HEK293 (cell line): Measurements from ENCODE around the gene TRIM27.

Experiments
- BCL11A ChIP-seq: fragments of 450-650 bp; formaldehyde crosslinking; IDR thresholded peaks from 2 replicates; pipeline ENCODE4 v1.5.1; 2016; ENCODE audit warnings: low read depth, missing biosample characterization, missing genetic modification characterization
- HOXA7 ChIP-seq: sonication (generic); formaldehyde crosslinking; IDR thresholded peaks from 2 replicates; pipeline ENCODE4 v1.8.1; 2022; ENCODE audit warnings: missing genetic modification reagents, borderline replicate concordance
- KLF10 ChIP-seq: fragments of 450-650 bp; IDR thresholded peaks from 2 replicates; pipeline ENCODE4 v1.5.1; 2018; ENCODE audit warnings: missing biosample characterization, mild to moderate bottlenecking, missing genetic modification characterization
- KLF7 ChIP-seq: fragments of 450-650 bp; formaldehyde crosslinking; IDR thresholded peaks from 2 replicates; pipeline ENCODE4 v1.5.1; 2016; ENCODE audit warnings: missing biosample characterization, missing genetic modification characterization, borderline replicate concordance
- KLF8 ChIP-seq: fragments of 450-650 bp; formaldehyde crosslinking; IDR thresholded peaks from 2 replicates; pipeline ENCODE4 v1.5.1; 2016; ENCODE audit warnings: missing biosample characterization, missing genetic modification characterization
- KLF9 ChIP-seq: fragments of 450-650 bp; formaldehyde crosslinking; IDR thresholded peaks from 2 replicates; pipeline ENCODE4 v1.5.1; 2016; ENCODE audit warnings: missing biosample characterization, missing genetic modification characterization, low read depth
- SCRT2 ChIP-seq: fragments of 450-650 bp; formaldehyde crosslinking; IDR thresholded peaks from 2 replicates; pipeline ENCODE4 v1.5.1; 2016; ENCODE audit warnings: missing biosample characterization, missing genetic modification characterization
- SP3 ChIP-seq: fragments of 450-650 bp; formaldehyde crosslinking; IDR thresholded peaks from 2 replicates; pipeline ENCODE4 v1.5.1; 2016; ENCODE audit warnings: missing biosample characterization, missing genetic modification characterization
- YY1 ChIP-seq: fragments of 450-650 bp; formaldehyde crosslinking; IDR thresholded peaks from 2 replicates; pipeline ENCODE4 v1.5.1; 2018; ENCODE audit warnings: missing biosample characterization, missing genetic modification characterization
- ZBTB48 ChIP-seq: fragments of 450-650 bp; formaldehyde crosslinking; IDR thresholded peaks from 2 replicates; pipeline ENCODE4 v1.5.1; 2016; ENCODE audit warnings: missing biosample characterization, missing genetic modification characterization
- ZFP37 ChIP-seq: fragments of 450-650 bp; formaldehyde crosslinking; IDR thresholded peaks from 2 replicates; pipeline ENCODE4 v1.5.1; 2016; ENCODE audit warnings: missing biosample characterization, missing genetic modification characterization
- ZIC2 ChIP-seq: fragments of 450-650 bp; formaldehyde crosslinking; IDR thresholded peaks from 2 replicates; pipeline ENCODE4 v1.5.1; 2016; ENCODE audit warnings: missing biosample characterization, missing genetic modification characterization
- ZNF155 ChIP-seq: fragments of 450-650 bp; formaldehyde crosslinking; IDR thresholded peaks from 2 replicates; pipeline ENCODE4 v1.5.1; 2016; ENCODE audit warnings: missing biosample characterization, missing genetic modification characterization
- ZNF239 ChIP-seq: fragments of 450-650 bp; formaldehyde crosslinking; IDR thresholded peaks from 2 replicates; pipeline ENCODE4 v1.5.1; 2016; ENCODE audit warnings: missing biosample characterization, missing genetic modification characterization
- ZNF302 ChIP-seq: fragments of 450-650 bp; formaldehyde crosslinking; IDR thresholded peaks from 2 replicates; pipeline ENCODE4 v1.5.1; 2016; ENCODE audit warnings: missing biosample characterization, missing genetic modification characterization, low read depth
- ZNF311 ChIP-seq: fragments of 450-650 bp; formaldehyde crosslinking; IDR thresholded peaks from 2 replicates; pipeline ENCODE4 v1.5.1; 2017; ENCODE audit warnings: missing biosample characterization, missing genetic modification characterization, borderline replicate concordance
- ZNF324 ChIP-seq: fragments of 450-650 bp; formaldehyde crosslinking; IDR thresholded peaks from 2 replicates; pipeline ENCODE4 v1.5.1; 2016; ENCODE audit warnings: missing biosample characterization, missing genetic modification characterization
- ZNF488 ChIP-seq: fragments of 450-650 bp; formaldehyde crosslinking; IDR thresholded peaks from 2 replicates; pipeline ENCODE4 v1.5.1; 2016; ENCODE audit warnings: missing biosample characterization, missing genetic modification characterization
- ZNF560 ChIP-seq: fragments of 450-650 bp; formaldehyde crosslinking; IDR thresholded peaks from 2 replicates; pipeline ENCODE4 v1.5.1; 2017; ENCODE audit warnings: missing biosample characterization, missing genetic modification characterization, borderline replicate concordance
- ZNF561 ChIP-seq: fragments of 450-650 bp; IDR thresholded peaks from 2 replicates; pipeline ENCODE4 v1.5.1; 2018; ENCODE audit warnings: missing biosample characterization, missing genetic modification characterization, borderline replicate concordance
- ZNF596 ChIP-seq: fragments of 450-650 bp; IDR thresholded peaks from 2 replicates; pipeline ENCODE4 v1.5.0; 2018; ENCODE audit warnings: missing biosample characterization, mild to moderate bottlenecking, missing genetic modification characterization, moderate library complexity
- ZNF639 ChIP-seq: fragments of 450-650 bp; formaldehyde crosslinking; IDR thresholded peaks from 2 replicates; pipeline ENCODE4 v1.5.1; 2016; ENCODE audit warnings: missing biosample characterization, missing genetic modification characterization
- ZNF76 ChIP-seq: fragments of 450-650 bp; formaldehyde crosslinking; IDR thresholded peaks from 2 replicates; pipeline ENCODE4; 2016; ENCODE audit warnings: low read depth, missing biosample characterization, missing genetic modification characterization, borderline replicate concordance
- TF ChIP-seq, protein P1 (sequence below): fragments of 450-650 bp; formaldehyde crosslinking; IDR thresholded peaks from 2 replicates; pipeline ENCODE4 v1.5.1; 2016; ENCODE audit warnings: missing biosample characterization, missing genetic modification characterization
- TF ChIP-seq, protein P2 (sequence below): fragments of 450-650 bp; formaldehyde crosslinking; IDR thresholded peaks from 2 replicates; pipeline ENCODE4 v1.5.1; 2017; ENCODE audit warnings: missing biosample characterization, missing genetic modification characterization
- TF ChIP-seq, protein P3 (sequence below): sonication (generic); formaldehyde crosslinking; IDR thresholded peaks from 2 replicates; pipeline ENCODE4 v1.8.1; 2022; ENCODE audit warnings: mild to moderate bottlenecking, moderate library complexity, missing genetic modification reagents
- TF ChIP-seq, protein P4 (sequence below): fragments of 450-650 bp; formaldehyde crosslinking; IDR thresholded peaks from 2 replicates; pipeline ENCODE4 v1.5.1; 2016; ENCODE audit warnings: missing biosample characterization, missing genetic modification characterization
- TF ChIP-seq, protein P5 (sequence below): fragments of 450-650 bp; formaldehyde crosslinking; IDR thresholded peaks from 2 replicates; pipeline ENCODE4 v1.5.1; 2016; ENCODE audit warnings: missing biosample characterization, missing genetic modification characterization
- TF ChIP-seq, protein P6 (sequence below): fragments of 450-650 bp; formaldehyde crosslinking; IDR thresholded peaks from 2 replicates; pipeline ENCODE4 v1.5.1; 2016; ENCODE audit warnings: missing biosample characterization, missing genetic modification characterization

TRIM27 gene

GRCh38 chr6:28944412-28944865 lies 20.7 kb upstream of the TRIM27 start (continued):
- no peak for TF ChIP-seq ZNF311 (tag by site-specific recombination)
- TF ChIP-seq KLF8 (tag by site-specific recombination) = 0 out of 2 replicates have a peak, but pooled peaks have one; percentile 29
- TF ChIP-seq ZNF596 (tag by site-specific recombination) = no peak
- TF ChIP-seq SP3 = peak; percentile 30; the same call in 1 of the 2 replicates
- no peak for TF ChIP-seq SCRT2 (tag by site-specific recombination)
- TF ChIP-seq, protein P1, sequence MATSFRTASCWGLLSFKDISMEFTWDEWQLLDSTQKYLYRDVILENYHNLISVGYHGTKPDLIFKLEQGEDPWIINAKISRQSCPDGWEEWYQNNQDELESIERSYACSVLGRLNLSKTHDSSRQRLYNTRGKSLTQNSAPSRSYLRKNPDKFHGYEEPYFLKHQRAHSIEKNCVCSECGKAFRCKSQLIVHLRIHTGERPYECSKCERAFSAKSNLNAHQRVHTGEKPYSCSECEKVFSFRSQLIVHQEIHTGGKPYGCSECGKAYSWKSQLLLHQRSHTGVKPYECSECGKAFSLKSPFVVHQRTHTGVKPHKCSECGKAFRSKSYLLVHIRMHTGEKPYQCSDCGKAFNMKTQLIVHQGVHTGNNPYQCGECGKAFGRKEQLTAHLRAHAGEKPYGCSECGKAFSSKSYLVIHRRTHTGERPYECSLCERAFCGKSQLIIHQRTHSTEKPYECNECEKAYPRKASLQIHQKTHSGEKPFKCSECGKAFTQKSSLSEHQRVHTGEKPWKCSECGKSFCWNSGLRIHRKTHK = no peak
- TF ChIP-seq ZNF488 (tag by site-specific recombination) = no peak
- no peak for TF ChIP-seq ZNF302 (tag by site-specific recombination)
- no peak for TF ChIP-seq ZNF239
- TF ChIP-seq ZIC2 (tag by site-specific recombination) = no peak
- 0 out of 2 replicates have a peak, but pooled peaks have one; percentile 72 for TF ChIP-seq ZNF639
- peak; percentile 69 for TF ChIP-seq KLF10 (tag by site-specific recombination)
- no peak; the same call in 1 of the 2 replicates for TF ChIP-seq ZNF76 (tag by site-specific recombination)
- TF ChIP-seq, protein P2, sequence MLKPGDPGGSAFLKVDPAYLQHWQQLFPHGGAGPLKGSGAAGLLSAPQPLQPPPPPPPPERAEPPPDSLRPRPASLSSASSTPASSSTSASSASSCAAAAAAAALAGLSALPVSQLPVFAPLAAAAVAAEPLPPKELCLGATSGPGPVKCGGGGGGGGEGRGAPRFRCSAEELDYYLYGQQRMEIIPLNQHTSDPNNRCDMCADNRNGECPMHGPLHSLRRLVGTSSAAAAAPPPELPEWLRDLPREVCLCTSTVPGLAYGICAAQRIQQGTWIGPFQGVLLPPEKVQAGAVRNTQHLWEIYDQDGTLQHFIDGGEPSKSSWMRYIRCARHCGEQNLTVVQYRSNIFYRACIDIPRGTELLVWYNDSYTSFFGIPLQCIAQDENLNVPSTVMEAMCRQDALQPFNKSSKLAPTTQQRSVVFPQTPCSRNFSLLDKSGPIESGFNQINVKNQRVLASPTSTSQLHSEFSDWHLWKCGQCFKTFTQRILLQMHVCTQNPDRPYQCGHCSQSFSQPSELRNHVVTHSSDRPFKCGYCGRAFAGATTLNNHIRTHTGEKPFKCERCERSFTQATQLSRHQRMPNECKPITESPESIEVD = no peak
- TF ChIP-seq KLF9 (tag by site-specific recombination) = no peak
- TF ChIP-seq HOXA7 = no peak
- TF ChIP-seq YY1 (tag by site-specific recombination) = peak; percentile 62; the same call in 1 of the 2 replicates
- TF ChIP-seq, protein P3, sequence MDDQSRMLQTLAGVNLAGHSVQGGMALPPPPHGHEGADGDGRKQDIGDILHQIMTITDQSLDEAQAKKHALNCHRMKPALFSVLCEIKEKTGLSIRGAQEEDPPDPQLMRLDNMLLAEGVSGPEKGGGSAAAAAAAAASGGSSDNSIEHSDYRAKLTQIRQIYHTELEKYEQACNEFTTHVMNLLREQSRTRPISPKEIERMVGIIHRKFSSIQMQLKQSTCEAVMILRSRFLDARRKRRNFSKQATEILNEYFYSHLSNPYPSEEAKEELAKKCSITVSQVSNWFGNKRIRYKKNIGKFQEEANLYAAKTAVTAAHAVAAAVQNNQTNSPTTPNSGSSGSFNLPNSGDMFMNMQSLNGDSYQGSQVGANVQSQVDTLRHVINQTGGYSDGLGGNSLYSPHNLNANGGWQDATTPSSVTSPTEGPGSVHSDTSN (CRISPR knock-in tag) = no peak
- TF ChIP-seq, protein P4, sequence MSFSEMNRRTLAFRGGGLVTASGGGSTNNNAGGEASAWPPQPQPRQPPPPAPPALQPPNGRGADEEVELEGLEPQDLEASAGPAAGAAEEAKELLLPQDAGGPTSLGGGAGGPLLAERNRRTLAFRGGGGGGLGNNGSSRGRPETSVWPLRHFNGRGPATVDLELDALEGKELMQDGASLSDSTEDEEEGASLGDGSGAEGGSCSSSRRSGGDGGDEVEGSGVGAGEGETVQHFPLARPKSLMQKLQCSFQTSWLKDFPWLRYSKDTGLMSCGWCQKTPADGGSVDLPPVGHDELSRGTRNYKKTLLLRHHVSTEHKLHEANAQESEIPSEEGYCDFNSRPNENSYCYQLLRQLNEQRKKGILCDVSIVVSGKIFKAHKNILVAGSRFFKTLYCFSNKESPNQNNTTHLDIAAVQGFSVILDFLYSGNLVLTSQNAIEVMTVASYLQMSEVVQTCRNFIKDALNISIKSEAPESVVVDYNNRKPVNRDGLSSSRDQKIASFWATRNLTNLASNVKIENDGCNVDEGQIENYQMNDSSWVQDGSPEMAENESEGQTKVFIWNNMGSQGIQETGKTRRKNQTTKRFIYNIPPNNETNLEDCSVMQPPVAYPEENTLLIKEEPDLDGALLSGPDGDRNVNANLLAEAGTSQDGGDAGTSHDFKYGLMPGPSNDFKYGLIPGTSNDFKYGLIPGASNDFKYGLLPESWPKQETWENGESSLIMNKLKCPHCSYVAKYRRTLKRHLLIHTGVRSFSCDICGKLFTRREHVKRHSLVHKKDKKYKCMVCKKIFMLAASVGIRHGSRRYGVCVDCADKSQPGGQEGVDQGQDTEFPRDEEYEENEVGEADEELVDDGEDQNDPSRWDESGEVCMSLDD (tag by site-specific recombination) = no peak
- peak; percentile 85; the same call in 1 of the 2 replicates for TF ChIP-seq ZNF324 (tag by site-specific recombination)
- no peak for TF ChIP-seq ZBTB48 (tag by site-specific recombination)
- TF ChIP-seq, protein P5, sequence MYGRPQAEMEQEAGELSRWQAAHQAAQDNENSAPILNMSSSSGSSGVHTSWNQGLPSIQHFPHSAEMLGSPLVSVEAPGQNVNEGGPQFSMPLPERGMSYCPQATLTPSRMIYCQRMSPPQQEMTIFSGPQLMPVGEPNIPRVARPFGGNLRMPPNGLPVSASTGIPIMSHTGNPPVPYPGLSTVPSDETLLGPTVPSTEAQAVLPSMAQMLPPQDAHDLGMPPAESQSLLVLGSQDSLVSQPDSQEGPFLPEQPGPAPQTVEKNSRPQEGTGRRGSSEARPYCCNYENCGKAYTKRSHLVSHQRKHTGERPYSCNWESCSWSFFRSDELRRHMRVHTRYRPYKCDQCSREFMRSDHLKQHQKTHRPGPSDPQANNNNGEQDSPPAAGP = peak; percentile 76; the same call in 1 of the 2 replicates
- TF ChIP-seq ZNF155 (tag by site-specific recombination) = no peak
- peak; percentile 77 for TF ChIP-seq ZNF561 (tag by site-specific recombination)
- no peak for TF ChIP-seq ZFP37
- TF ChIP-seq ZNF560 (tag by site-specific recombination) = no peak
- TF ChIP-seq KLF7 (tag by site-specific recombination) = no peak
- TF ChIP-seq, protein P6, sequence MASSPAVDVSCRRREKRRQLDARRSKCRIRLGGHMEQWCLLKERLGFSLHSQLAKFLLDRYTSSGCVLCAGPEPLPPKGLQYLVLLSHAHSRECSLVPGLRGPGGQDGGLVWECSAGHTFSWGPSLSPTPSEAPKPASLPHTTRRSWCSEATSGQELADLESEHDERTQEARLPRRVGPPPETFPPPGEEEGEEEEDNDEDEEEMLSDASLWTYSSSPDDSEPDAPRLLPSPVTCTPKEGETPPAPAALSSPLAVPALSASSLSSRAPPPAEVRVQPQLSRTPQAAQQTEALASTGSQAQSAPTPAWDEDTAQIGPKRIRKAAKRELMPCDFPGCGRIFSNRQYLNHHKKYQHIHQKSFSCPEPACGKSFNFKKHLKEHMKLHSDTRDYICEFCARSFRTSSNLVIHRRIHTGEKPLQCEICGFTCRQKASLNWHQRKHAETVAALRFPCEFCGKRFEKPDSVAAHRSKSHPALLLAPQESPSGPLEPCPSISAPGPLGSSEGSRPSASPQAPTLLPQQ (tag by site-specific recombination) = peak; percentile 62
- TF ChIP-seq BCL11A (tag by site-specific recombination) = no peak
